Amniotic stem cell (primary cell): ENCODE measurements around the gene MAPK4.
"Not testable (repeated sequence)": the region's sequence is repeated elsewhere in the genome, so short reads cannot be mapped to it uniquely, and the experiment has no call there.

ENCODE experiments used
- DNase-seq: peaks from one replicate; lab custom pipeline; 2025; lab: John Stamatoyannopoulos, UW

Gene MAPK4

DNA sequence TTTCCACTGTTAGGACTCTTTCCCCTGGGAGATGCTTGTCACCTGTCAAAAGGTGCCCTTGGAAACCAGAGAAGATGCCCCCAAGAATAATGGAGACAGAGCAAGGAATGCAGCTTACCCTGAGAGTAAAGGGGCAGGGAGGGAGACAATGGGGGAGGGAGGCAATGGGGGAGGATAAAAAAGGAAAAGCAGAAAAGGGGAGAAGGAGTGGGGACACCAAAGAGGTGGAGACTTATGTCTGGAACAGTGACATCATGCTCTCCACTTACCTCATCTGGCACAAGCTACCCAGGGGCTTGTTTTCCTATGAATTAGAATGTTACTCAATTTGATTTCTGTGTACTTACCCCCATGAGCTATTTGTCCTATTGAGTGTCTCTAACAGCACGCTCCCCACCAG lies 192.1 kb downstream of the MAPK4 start:
- no peak for DNase-seq

DNA sequence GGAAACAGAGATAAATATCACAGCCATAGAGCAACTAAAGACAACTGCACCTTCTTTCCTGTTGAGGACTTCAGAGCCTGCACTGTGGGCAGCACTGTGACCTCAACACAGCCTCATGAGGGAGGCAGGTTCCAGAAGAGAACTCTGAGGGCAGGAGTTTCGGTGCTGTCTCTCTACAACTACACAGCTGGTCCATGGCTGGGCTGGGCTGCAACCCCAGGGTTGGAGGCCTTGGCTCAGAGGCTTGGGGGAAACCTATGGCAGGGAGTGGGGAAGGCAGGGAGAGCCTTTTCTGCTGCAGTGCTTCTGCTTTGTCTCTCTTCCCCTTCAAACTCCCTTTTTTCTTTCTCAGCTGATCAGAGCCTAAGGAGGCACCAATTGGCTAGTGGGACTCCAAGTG lies 193.4 kb downstream of the MAPK4 start:
- no peak for DNase-seq

DNA sequence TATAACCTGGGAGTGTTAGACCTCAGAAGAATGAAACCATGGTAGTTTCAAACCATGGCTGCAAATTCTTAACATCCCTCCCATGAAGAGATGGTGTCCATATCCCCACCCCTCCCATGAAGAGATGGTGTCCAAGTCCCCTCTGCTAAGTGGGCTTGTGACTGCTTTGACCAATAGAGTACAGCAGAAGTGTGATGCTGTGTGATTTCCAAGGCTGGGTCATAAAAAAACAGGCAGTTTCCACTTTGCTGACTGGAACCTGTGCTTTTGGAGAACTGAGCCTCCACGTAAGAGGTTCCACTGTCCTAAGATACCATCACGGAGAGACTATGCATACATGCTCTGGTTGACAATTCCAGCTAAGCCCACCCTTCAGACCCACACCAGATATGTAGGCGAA lies 194.4 kb downstream of the MAPK4 start:
- no peak for DNase-seq

DNA sequence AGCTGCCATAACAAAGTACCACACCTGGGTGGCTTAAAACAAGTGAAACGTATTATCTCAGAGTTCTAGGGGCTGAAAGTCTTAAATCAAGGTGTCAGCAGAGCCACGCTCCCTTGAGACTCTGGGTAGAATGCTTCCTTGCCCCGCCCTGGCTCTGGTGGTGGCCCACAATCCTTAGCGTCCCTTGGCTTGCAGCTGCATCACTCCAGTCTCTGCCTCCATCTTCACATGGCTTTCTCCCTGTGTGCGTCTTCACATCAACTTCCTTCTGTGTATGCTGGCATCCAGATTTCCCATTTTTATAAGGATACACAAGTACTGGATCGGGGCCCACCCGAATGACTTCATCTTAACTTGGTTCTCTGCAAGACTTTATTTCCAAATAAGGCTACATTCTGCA lies 197.5 kb downstream of the MAPK4 start:
- DNase-seq: no peak

DNA sequence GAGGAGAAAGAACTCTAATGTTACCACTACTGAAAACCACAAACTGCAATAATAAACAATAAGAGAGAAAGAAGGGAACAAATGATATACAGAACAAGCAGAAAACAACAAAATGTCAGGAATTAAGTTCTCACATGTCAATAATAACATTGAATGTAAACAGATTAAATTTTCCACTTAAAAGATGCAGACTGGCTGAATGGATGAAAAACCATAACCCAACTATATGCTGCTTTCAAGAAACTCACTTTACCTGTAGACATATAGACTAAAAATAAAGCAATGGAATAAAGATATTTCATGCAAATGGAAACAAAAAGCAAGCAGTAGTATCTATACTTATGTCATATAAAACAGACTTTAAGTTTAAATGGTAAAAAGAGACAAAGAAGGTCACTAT lies 209.6 kb downstream of the MAPK4 start:
- DNase-seq: no peak

DNA sequence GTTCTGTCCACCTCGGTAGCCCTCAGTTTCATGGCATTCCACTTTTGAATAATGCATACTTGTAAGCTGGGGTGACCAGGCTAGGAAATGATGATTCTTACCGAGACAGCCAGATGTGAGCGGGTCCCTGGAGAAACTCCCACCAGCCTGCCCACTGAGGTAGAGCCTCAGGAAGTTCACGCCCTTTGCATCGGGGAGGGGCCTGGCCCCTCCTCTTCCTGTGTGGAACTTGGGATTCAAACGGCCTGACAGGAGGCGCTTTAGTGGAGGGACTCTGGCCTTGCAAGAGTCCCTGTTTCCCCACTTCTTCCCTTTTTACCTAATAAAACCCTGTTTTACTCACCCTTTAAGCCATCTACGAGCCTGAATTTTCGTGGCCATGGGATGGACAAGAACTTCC lies 215.3 kb downstream of the MAPK4 start:
- DNase-seq: no peak

DNA sequence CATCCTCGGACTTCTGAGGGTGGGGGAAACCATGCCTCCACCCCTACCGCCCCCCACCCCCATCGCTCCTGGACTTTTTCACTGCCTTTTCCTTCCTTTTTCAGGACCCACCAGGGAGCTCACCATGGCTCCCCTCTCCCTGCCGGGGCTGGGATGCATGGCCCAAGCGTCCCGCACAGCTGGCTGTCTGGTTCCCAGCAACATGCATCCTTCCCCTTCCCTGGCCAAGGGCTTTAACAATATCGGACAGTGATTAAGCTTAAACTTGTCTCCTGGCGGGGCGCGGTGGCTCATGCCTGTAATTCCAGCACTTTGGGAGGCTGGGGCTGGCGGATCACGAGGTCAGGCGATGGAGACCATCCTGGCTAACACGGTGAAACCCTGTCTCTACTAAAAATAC lies 215.8 kb downstream of the MAPK4 start:
- DNase-seq: no peak

DNA sequence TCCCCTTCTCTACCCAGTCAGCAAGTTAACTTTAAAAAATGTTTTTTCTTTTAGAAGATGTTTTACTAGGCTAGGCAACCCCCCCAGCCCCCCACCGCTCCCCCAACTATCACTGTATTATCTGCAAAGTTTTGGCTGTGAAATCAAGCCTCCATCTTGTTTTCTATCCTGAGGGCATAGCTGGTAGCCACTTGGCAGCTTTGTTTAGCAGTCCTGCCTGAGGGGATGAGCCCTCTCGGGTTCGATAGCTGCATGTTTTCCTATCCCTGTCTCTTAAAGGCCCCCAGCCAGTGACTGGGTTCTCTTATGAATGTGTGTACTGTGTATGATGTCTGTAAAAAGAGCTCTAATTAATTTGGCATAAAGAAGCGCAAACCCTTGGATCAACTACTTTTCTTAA lies 216.5 kb downstream of the MAPK4 start:
- no peak for DNase-seq

DNA sequence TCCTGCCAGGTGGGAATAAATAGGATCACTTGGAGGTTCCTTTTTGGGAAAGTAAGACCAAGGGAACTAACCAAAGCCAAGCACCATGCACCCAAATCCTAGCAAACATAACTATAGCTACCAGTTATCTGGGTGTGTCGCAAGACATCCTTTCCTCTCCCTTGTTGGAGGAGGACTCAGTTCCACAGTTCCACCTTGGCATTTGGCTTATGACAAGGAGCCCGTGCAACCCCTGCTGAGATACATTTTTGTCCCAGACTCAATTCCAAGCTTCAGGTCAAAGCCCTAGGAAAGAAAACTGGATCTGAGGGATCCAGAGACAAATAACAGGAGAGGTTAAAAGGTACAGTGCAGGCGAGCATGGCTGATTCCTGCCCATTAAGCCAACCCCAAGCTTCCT lies 219.1 kb downstream of the MAPK4 start:
- DNase-seq: not testable (repeated sequence)
